ENCODE measurements around the gene CAPN12.

DNA sequence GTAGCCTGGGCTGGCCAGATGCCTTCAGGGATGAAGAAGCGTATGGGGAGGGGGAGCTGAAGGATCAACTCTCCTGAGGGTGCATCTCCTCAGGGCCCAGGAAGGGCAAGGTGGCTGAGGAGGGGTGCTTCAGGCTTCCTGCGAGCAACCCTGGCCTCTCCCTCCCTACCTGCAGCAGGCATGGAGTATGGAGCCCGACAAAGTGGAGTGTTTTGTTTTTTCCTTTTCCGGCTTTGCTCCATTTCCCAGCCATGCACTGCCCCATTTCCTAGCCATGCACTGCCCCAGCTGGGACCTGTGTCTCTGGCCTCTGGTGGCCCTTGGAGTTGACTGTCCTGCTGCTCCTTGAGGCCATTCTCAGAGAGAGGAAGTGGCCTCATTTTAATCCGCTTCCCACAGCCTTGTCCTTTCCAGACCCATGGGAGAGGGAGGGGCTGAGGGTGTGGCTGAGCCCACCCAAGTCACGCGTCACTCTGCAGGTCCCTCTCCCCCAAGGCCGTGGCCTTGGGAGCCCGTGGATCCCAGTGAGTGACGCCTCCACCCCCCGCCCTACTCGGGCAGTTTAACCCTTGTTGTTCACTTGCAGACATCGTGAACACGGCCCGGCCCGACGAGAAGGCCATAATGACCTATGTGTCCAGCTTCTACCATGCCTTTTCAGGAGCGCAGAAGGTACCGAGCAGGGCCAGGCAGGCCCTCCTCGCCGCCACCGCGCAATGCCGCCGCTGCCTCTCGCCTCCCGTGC lies 34.4 kb downstream of the CAPN12 start:
- TF ChIP-seq MXI1 (IDR thresholded peaks at IDR 0.05; ENCODE audit: low read depth, low read length) (no peak), TEAD4 (IDR thresholded peaks at IDR 0.05; ENCODE audit: borderline replicate concordance, insufficient read depth) (no peak)
- TF ChIP-seq, protein P1, sequence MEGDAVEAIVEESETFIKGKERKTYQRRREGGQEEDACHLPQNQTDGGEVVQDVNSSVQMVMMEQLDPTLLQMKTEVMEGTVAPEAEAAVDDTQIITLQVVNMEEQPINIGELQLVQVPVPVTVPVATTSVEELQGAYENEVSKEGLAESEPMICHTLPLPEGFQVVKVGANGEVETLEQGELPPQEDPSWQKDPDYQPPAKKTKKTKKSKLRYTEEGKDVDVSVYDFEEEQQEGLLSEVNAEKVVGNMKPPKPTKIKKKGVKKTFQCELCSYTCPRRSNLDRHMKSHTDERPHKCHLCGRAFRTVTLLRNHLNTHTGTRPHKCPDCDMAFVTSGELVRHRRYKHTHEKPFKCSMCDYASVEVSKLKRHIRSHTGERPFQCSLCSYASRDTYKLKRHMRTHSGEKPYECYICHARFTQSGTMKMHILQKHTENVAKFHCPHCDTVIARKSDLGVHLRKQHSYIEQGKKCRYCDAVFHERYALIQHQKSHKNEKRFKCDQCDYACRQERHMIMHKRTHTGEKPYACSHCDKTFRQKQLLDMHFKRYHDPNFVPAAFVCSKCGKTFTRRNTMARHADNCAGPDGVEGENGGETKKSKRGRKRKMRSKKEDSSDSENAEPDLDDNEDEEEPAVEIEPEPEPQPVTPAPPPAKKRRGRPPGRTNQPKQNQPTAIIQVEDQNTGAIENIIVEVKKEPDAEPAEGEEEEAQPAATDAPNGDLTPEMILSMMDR (IDR thresholded peaks at IDR 0.05), result no peak
